GM18909 (cell line): ENCODE results near the gene PDE6B.

Source experiments
- ATAC-seq: cut with Tn5 transposase; IDR thresholded peaks from one replicate; pipeline ENCODE4 v1.9.1; 2021; ENCODE audit warnings: mild to moderate bottlenecking; ENCODE audit not compliant: unreplicated experiment, poor library complexity

Gene PDE6B

GRCh38 chr4:600166-600565, 25.2 kb upstream of the PDE6B start:
- no peak for ATAC-seq

GRCh38 chr4:600850-601515, 24.4 kb upstream of the PDE6B start:
- ATAC-seq = no peak

- no peak for ATAC-seq
These were observed 23.5 kb upstream of the PDE6B start for GRCh38 chr4:601612-602558.

- no peak for ATAC-seq
These were observed 22.8 kb upstream of the PDE6B start for GRCh38 chr4:602559-602942.

DNA sequence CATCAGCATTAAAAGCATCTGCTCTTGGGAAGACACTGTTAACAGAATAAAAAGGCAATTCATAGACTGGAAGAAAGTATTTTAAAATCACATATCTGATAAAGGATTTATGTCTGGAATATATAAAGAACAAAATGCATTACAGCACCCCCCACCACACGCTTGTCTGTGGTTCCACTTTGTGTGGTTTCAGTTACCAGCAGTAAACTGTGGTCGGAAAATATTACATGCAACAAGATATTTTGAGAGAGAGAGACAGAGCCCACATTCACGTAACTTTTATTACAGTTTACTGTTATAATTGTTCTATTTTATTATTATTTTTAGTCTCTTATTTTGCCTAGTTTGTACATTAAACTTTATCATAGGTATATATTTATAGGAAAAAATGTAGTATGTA, 21.2 kb upstream of the PDE6B start:
- no peak for ATAC-seq

DNA sequence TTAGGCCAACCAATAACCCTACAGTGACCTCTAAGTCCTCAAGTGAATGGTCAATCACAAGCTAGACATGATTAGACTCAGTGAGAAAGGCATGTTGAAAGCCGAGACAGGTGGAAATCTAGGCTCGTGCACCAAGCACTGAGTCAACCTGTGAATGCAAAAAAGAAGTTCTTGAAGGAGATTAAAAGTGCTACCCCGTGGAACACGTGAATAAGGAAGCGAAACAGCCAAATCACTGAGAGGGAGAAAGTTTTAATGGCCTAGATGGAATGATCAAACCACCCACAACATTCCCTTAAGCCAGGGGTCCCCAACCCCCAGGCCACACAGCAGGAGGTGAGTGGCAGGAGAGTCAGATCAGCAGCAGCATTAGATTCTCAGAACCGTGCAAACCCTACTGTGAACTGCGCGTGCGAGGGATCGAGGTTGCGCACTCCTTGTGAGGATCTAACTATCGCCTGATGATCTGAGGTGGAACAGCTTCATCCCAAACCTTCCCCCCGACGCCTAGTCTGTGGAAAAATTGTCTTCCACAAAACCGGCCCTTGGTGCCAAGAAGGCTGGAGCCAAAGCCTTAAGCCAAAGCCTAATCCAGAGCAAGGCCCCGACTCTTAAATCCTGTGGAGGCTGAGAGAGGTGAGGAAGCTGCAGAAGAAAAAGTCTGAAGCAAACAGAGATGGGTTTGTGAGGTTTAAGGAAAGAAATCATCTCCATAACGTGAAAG, 19.5 kb upstream of the PDE6B start:
- ATAC-seq = no peak

DNA sequence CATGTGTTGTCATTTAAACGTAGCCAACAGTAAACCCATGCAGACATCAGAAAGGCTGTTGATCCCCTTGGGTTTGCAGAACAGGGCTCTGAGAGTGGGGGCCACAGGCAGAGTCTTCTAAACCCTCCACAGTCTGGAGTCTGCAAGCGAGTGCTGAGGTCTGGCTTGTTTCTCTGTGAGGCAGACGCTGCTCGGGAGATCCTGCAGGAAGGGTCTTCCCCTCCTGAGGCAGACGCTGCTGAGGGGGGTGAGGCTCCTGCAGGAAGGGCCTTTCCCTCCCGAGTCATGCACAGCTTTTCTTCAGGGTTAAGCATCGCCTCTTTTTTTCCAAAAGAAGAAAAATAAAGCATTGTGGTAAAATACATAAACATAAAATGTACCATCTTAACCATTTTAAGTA, 17.1 kb upstream of the PDE6B start:
- ATAC-seq = no peak

DNA sequence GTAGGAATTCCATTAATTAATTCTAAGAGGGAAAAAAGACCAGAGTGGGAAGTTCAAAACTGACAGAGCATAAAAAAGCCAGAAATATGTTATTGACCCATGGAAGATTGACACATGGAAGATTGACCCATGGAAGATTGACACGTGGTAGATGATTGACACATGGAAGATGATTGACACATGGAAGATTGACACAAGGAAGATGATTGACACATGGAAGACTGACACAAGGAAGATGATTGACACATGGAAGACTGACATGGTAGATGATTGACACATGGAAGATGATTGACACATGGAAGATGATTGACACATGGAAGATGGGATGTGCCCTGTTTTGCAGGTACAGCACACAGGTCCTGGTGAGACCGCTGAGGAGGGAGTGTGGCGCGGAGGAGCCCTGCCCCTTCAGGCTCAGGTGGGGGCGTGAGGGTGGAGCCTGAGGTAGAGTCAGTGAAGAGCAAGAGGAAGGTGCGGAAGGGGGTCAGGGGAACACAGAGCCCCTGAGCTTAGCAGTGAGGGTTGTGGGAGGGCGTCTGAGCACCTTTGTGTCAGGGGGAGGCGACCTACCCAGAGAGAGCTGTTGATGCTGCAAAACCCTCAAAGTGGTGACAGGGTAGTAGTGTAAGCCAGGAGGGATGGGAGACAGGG, 15.8 kb upstream of the PDE6B start:
- ATAC-seq = no peak

DNA sequence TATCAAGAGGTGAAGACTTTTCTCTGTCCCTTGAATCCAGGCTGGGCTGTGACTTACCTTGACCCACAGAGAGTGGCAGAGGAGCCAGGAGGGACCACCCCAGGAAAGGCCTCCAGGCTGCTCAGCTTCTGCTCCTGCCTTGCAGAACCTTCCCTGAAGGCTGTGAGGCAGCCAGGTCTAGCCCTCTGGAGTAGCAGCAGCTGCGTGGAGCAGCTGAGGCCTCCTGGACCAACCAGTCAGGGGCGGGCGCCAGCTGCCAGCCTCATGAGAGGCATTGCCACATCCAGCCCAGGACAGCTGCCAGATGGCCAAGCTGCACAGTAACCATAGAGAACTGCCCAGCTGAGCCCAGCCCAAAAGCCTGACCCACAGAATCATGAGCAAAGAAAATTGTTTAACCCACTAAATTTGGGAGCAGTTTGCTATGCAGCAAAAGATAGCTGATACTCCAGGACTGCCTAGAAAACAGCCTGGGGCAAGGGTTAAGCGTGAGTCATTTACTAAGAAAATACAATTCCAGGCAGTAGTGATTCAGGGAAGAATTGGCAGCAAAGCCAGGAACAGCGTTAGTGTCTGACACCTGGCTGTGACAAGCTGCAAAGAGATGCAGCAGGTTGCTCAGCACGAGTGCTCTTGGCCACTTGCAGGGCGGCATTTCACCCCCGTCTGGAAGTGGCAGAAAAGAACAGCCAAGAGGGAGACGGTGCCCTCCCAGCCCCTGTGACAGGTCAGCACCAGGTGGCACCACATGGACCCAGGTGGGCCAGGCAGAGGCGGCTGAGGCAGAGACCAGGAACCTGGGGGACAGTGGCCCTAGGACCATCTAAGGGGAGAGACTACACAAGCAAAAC, 14.7 kb upstream of the PDE6B start:
- ATAC-seq = no peak

GRCh38 chr4:612052-612748, 13.2 kb upstream of the PDE6B start:
- ATAC-seq = no peak

DNA sequence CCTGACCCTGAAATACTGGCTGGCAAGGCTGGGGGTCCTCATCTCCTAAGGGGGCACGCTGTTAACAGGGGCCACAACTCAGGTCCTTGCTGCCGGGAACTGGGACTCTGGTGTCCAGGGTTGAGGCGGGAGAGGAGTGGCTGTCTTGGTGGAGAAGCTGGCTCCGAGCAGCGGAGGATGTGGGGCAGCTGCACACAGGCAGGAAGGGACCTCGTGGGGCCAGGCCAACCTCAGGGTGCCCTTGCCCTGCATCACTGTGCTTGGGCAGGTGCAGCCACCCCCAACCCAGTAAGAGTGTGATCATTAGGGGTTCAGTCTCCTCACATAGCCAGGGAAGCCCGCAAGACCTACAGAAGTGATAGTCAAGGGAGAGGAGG, 12.6 kb upstream of the PDE6B start:
- no peak for ATAC-seq

DNA sequence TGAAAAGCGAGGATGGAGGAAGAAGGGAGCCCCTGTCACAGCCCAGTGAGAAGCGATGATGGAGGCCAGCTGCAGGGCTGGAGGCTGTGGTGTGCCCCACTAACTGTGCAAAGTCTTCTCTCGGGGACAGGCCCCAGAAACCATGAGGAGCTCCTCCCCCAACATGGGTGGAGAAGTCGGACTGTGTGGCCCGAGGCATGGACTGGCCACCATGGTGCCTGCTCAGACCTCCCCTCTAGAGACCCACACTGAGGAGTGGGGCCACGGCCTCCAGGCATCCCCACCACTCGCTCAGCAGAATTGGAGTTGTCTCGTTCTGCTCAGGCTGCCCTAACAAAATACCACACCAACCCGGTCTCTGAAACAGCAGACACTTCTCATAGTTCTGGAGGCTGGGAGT, 12.2 kb upstream of the PDE6B start:
- ATAC-seq = no peak

DNA sequence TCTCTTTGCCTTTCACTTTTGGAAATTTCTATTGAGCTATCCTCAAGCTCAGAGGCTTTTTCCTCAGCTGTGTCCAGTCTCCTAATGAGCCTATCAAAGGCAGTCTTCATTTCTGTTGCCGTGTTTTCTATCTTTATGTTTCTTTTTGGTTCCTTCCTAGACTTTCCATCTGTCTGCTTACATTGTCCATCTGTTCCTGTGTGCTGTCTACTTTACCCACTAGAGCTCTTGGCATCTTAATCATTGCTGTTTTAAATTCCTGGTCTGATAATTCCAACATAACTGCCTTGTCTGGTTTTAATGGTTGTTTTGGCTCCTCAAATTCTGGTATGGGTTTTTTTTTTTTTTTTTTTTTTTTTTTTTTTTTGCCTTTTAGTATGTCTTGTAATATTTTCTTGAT, 9.3 kb upstream of the PDE6B start:
- no peak for ATAC-seq

GRCh38 chr4:616911-617643, 8.3 kb upstream of the PDE6B start:
- ATAC-seq = no peak

GRCh38 chr4:617644-618641, 7.4 kb upstream of the PDE6B start:
- no peak for ATAC-seq

DNA sequence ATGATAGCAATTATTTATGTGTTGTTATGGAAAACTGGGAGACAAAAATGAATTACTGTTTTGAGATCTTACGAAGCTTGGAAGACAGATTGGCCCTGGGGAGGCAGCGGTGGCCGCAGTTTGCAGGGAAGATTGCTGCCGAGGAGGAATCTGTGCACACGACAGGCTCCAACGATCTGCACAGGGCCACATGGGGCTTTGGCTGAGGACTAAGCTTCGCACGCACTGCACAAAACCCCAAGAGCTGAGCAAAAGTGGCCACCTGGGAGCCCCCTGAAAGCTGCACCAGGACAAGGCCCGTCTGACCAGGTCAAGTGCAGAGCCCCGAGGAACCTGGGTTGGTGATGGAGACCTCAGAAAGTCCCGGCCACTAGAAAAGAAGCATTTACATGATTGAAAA, 5.2 kb upstream of the PDE6B start:
- no peak for ATAC-seq

DNA sequence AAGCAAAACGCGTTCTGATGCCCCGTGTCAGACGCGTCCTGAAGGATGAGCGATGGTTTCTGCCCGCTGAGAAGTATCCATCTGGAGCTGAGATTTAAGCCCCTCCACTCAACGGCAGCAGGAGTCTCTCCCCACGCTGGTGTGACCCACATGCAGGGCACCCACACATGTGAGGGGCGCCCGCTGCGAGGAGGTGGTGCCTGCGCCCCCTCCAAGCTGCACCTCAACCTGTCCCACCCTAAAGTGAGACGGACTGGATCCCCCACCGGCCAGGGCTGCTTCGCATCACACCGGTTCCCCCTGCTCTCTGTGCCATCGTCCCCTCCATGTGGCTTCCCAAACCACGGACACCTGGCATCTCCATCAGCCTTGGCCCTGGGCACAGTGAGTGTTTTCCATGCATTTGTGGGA, 4.5 kb upstream of the PDE6B start:
- no peak for ATAC-seq
